K562 (cell line): ENCODE results near the gene GNB5. TPM values are rescaled to one million over a fixed set of nuclear protein-coding genes. Genes with fewer than 3 reads are reported as not detected.

ENCODE experiments used
- COPS2 ChIP-seq: fragments of 450-650 bp; conservative IDR thresholded peaks from 2 replicates; pipeline ENCODE4 v1.6.1; 2016; ENCODE audit warnings: mild to moderate bottlenecking, moderate library complexity
- EP300 ChIP-seq: IDR thresholded peaks from 2 replicates; pipeline ENCODE4 v1.6.1; 2012; ENCODE audit warnings: low read length, improper control_type of control experiment
- SP1 ChIP-seq: sonication (generic); formaldehyde crosslinking; IDR thresholded peaks from 2 replicates; pipeline ENCODE4 v1.8.1; 2022; ENCODE audit warnings: mild to moderate bottlenecking, missing genetic modification reagents
- ZNF785 ChIP-seq: fragments of 250-450 bp; sonication (Bioruptor Pico); IDR thresholded peaks from 2 replicates; pipeline ENCODE4 v1.4.0; 2020; ENCODE audit warnings: mild to moderate bottlenecking
- polyA plus RNA-seq, 8 experiments: library from polyadenylated mRNA; depleted of rRNA in 4 of 8; stranded (reverse) in 5 of 8; unstranded in 3 of 8; fragments of >200 nt; fragmentation: Nextera tagmentation in 2 of 8; fragmentation: Illumina TruSeq in 1 of 8; extraction: Ambion mirVana in 2 of 8; extraction: Trizol in 1 of 8; gene quantifications; 2 replicates each; pipeline versions ENCODE4 v1.2.1 to v1.2.3, GENCODE V29; 2011 to 2014; ENCODE audit warnings: inconsistent platforms in 1 of 8, missing spikeins in 1 of 8
- total RNA-seq, 7 experiments: library from RNA; depleted of rRNA in 6 of 7; stranded (reverse); fragments of >200 nt in 6 of 7; fragmentation: Illumina TruSeq in 2 of 7; extraction: Trizol in 2 of 7; gene quantifications; 2 replicates each; pipeline versions ENCODE4 v1.2.1 to v1.2.3, GENCODE V29; 2011 to 2021; ENCODE audit warnings: low replicate concordance in 1 of 7
- TF ChIP-seq, protein P1 (sequence below), 2 experiments: fragments of 450-650 bp in 1 of 2; sonication (generic) in 1 of 2; formaldehyde crosslinking in 1 of 2; IDR thresholded peaks in 1 of 2; conservative IDR thresholded peaks in 1 of 2; 2 replicates each; pipeline versions ENCODE4 v1.6.1 to v1.8.1; 2016 to 2023; ENCODE audit warnings: mild to moderate bottlenecking in 2 of 2, moderate library complexity in 2 of 2, inconsistent platforms in 1 of 2, missing genetic modification reagents in 1 of 2
- TF ChIP-seq, protein P2 (sequence below): fragments of 200-800 bp; sonication (Bioruptor generic); IDR thresholded peaks from 2 replicates; pipeline ENCODE4 v1.6.1; 2016; ENCODE audit warnings: missing genetic modification characterization, missing compliant biosample characterization
- TF ChIP-seq, protein P3 (sequence below), 2 experiments: IDR thresholded peaks; 2 replicates each; pipeline ENCODE4 v1.6.1; 2012; ENCODE audit warnings: improper control_type of control experiment in 2 of 2, low read depth in 2 of 2, low read length in 2 of 2, borderline replicate concordance in 1 of 2

GNB5 gene
- total and polyA plus RNA-seq, 9 of the 15 experiments (the other 6 are each of a cell fraction or from before 2014, with no cell fraction given), result 0.11 to 2.1 (median 0.77) TPM

DNA sequence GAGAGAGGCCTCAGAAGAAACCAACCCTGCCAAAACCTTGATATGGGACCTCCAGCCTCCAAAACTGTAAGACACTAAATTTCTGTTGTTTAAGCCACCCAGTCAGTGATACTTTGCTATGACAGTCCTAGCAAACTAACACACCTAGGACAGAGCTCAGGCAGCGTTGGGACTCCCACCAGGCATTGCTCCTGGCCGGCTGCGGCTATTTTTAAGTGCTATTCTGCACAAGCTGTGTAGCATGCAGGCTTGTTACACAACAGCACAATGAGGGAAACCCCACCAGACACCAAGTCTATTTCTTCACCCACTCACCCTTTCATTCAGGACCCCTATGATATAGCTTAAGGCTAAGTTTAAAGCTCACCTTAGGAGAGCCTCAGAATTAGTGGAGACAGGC is 47.0 kb upstream of the GNB5 start (continued):
- TF ChIP-seq, protein P1, sequence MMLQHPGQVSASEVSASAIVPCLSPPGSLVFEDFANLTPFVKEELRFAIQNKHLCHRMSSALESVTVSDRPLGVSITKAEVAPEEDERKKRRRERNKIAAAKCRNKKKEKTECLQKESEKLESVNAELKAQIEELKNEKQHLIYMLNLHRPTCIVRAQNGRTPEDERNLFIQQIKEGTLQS (IDR thresholded peaks at IDR 0.05), result no peak
- TF ChIP-seq, protein P1 (CRISPR knock-in tag; conservative IDR thresholded peaks at IDR 0.05), result no peak
- TF ChIP-seq EP300, result no peak
- TF ChIP-seq ZNF785 (CRISPR knock-in tag), result no peak
- TF ChIP-seq, protein P2, sequence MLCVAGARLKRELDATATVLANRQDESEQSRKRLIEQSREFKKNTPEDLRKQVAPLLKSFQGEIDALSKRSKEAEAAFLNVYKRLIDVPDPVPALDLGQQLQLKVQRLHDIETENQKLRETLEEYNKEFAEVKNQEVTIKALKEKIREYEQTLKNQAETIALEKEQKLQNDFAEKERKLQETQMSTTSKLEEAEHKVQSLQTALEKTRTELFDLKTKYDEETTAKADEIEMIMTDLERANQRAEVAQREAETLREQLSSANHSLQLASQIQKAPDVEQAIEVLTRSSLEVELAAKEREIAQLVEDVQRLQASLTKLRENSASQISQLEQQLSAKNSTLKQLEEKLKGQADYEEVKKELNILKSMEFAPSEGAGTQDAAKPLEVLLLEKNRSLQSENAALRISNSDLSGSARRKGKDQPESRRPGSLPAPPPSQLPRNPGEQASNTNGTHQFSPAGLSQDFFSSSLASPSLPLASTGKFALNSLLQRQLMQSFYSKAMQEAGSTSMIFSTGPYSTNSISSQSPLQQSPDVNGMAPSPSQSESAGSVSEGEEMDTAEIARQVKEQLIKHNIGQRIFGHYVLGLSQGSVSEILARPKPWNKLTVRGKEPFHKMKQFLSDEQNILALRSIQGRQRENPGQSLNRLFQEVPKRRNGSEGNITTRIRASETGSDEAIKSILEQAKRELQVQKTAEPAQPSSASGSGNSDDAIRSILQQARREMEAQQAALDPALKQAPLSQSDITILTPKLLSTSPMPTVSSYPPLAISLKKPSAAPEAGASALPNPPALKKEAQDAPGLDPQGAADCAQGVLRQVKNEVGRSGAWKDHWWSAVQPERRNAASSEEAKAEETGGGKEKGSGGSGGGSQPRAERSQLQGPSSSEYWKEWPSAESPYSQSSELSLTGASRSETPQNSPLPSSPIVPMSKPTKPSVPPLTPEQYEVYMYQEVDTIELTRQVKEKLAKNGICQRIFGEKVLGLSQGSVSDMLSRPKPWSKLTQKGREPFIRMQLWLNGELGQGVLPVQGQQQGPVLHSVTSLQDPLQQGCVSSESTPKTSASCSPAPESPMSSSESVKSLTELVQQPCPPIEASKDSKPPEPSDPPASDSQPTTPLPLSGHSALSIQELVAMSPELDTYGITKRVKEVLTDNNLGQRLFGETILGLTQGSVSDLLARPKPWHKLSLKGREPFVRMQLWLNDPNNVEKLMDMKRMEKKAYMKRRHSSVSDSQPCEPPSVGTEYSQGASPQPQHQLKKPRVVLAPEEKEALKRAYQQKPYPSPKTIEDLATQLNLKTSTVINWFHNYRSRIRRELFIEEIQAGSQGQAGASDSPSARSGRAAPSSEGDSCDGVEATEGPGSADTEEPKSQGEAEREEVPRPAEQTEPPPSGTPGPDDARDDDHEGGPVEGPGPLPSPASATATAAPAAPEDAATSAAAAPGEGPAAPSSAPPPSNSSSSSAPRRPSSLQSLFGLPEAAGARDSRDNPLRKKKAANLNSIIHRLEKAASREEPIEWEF (CRISPR knock-in tag), result no peak
- TF ChIP-seq, protein P3, sequence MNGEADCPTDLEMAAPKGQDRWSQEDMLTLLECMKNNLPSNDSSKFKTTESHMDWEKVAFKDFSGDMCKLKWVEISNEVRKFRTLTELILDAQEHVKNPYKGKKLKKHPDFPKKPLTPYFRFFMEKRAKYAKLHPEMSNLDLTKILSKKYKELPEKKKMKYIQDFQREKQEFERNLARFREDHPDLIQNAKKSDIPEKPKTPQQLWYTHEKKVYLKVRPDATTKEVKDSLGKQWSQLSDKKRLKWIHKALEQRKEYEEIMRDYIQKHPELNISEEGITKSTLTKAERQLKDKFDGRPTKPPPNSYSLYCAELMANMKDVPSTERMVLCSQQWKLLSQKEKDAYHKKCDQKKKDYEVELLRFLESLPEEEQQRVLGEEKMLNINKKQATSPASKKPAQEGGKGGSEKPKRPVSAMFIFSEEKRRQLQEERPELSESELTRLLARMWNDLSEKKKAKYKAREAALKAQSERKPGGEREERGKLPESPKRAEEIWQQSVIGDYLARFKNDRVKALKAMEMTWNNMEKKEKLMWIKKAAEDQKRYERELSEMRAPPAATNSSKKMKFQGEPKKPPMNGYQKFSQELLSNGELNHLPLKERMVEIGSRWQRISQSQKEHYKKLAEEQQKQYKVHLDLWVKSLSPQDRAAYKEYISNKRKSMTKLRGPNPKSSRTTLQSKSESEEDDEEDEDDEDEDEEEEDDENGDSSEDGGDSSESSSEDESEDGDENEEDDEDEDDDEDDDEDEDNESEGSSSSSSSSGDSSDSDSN (IDR thresholded peaks at IDR 0.05; ENCODE audit: borderline replicate concordance in 1 of 2, low read depth in 2 of 2, low read length in 2 of 2), result no peak
- TF ChIP-seq SP1 (CRISPR knock-in tag), result no peak
- TF ChIP-seq COPS2, result no peak
